BLaER1 treated with 17β-estradiol and CSF1 and Interleukin-3, amounts not matched to agents 10 nM and 100 nM (cell line): ENCODE data around the gene NKTR.
A peak's percentile ranks its signal among the peaks of the same experiment; 100 is the strongest.

ENCODE experiments used
- H3K27ac ChIP-seq, 11 experiments: shearing (Covaris generic); formaldehyde crosslinking; 2 replicates each; pipeline ENCODE4 v1.8.1; 2022
- H3K27me3 ChIP-seq, 11 experiments: shearing (Covaris generic); formaldehyde crosslinking; 2 replicates each; pipeline ENCODE4 v1.8.1; 2022
- H3K36me3 ChIP-seq, 11 experiments: shearing (Covaris generic); formaldehyde crosslinking; 2 replicates each; pipeline ENCODE4 v1.8.1; 2022
- H3K4me1 ChIP-seq, 10 experiments: shearing (Covaris generic); formaldehyde crosslinking; 2 replicates each; pipeline ENCODE4 v1.8.1; 2022
- H3K4me2 ChIP-seq, 11 experiments: shearing (Covaris generic); formaldehyde crosslinking; 2 replicates each; pipeline ENCODE4 v1.8.1; 2022
- H3K4me3 ChIP-seq, 10 experiments: shearing (Covaris generic); formaldehyde crosslinking; 2 replicates each; pipeline ENCODE4 v1.8.1; 2022
- H3K9ac ChIP-seq, 11 experiments: shearing (Covaris generic); formaldehyde crosslinking; 2 replicates each; pipeline ENCODE4 v1.8.1; 2022
- H3K9me3 ChIP-seq, 11 experiments: shearing (Covaris generic); formaldehyde crosslinking; replicated peaks in 1 of 11; 2 replicates each; pipeline ENCODE4 v1.8.1; 2022
- H4K20me1 ChIP-seq, 11 experiments: shearing (Covaris generic); formaldehyde crosslinking; 2 replicates each; pipeline ENCODE4 v1.8.1; 2022
- Cebpa-rat ChIP-seq, 11 experiments: shearing (Covaris generic); IDR thresholded peaks; 2 replicates each; pipeline ENCODE4 v1.8.1; 2022

The NKTR gene

GRCh38 chr3:42631620-42632019 lies 31.1 kb downstream of the NKTR start:
- peaks cover 0 to 33% (median 0%) of the 10 kb centered on the region in 11 experiments; a peak in 5 of 22 replicates for H4K20me1 ChIP-seq
- no peak overlapping the region for H3K27ac ChIP-seq

GRCh38 chr3:42632146-42632545 lies 31.7 kb downstream of the NKTR start:
- H3K4me2 ChIP-seq = no peak overlapping the region
- H3K4me3 ChIP-seq = no peak overlapping the region
- peaks cover 0 to 10% (median 0%) of the 10 kb centered on the region in 10 experiments; a peak in 2 of 20 replicates for H3K4me1 ChIP-seq
- no peak overlapping the region for H3K27ac ChIP-seq
- TF ChIP-seq Cebpa-rat (IDR thresholded peaks at IDR 0.05) = no peak
- peaks cover 79 to 100% (median 97%) of the 10 kb centered on the region in 11 experiments for H3K36me3 ChIP-seq
- no peaks in the 10 kb centered on the region for H3K27me3 ChIP-seq
- H4K20me1 ChIP-seq = peaks cover 0 to 35% (median 0%) of the 10 kb centered on the region in 11 experiments; a peak in 5 of 22 replicates
- H3K9me3 ChIP-seq = no peaks in the 10 kb centered on the region
- no peak overlapping the region for H3K9ac ChIP-seq

More at GRCh38 chr3:42631620-42632019, 31.1 kb downstream of the NKTR start:
- no peak for TF ChIP-seq Cebpa-rat (IDR thresholded peaks at IDR 0.05)
- Histone ChIP-seq H3K36me3 (peaks cover 76 to 100% (median 97%) of the 10 kb centered on the region in 11 experiments), H3K9ac (no peak overlapping the region), H3K27me3 (no peaks in the 10 kb centered on the region), H3K9me3 (no peaks in the 10 kb centered on the region), H3K4me1 (peaks cover 0 to 10% (median 0%) of the 10 kb centered on the region in 10 experiments; a peak in 2 of 20 replicates), H3K4me3 (no peak overlapping the region), H3K4me2 (no peak overlapping the region)

- no peak for TF ChIP-seq Cebpa-rat (IDR thresholded peaks at IDR 0.05)
- H3K4me1 ChIP-seq = peaks cover 0 to 10% (median 0%) of the 10 kb centered on the region in 10 experiments; a peak in 2 of 20 replicates
- H3K9me3 ChIP-seq = no peaks in the 10 kb centered on the region
- no peak overlapping the region for H3K4me3 ChIP-seq
- H3K27ac ChIP-seq = no peak overlapping the region
- no peak overlapping the region for H3K4me2 ChIP-seq
- peaks cover 84 to 100% (median 98%) of the 10 kb centered on the region in 11 experiments for H3K36me3 ChIP-seq
- no peak overlapping the region for H3K9ac ChIP-seq
- no peaks in the 10 kb centered on the region for H3K27me3 ChIP-seq
- peaks cover 0 to 43% (median 0%) of the 10 kb centered on the region in 11 experiments; a peak in 7 of 22 replicates for H4K20me1 ChIP-seq
Observed at GRCh38 chr3:42633544-42633943, 33.1 kb downstream of the NKTR start.

GRCh38 chr3:42635111-42635510 lies 34.6 kb downstream of the NKTR start:
- Histone ChIP-seq H3K4me1 (peaks cover 0 to 10% (median 0%) of the 10 kb centered on the region in 10 experiments; a peak in 2 of 20 replicates), H3K9me3 (no peaks in the 10 kb centered on the region), H4K20me1 (peaks cover 0 to 48% (median 13%) of the 10 kb centered on the region in 11 experiments; a peak in 17 of 22 replicates), H3K27ac (0 out of 22 replicates have a peak overlapping the region, but pooled peaks of 1 of the 11 experiments have one; percentile 7), H3K4me3 (no peak overlapping the region), H3K36me3 (peaks cover 98 to 100% (median 100%) of the 10 kb centered on the region in 11 experiments), H3K4me2 (no peak overlapping the region), H3K27me3 (no peaks in the 10 kb centered on the region), H3K9ac (no peak overlapping the region)
- TF ChIP-seq Cebpa-rat (IDR thresholded peaks at IDR 0.05) = no peak

GRCh38 chr3:42637001-42637400 lies 36.5 kb downstream of the NKTR start:
- peaks cover 95 to 100% (median 99%) of the 10 kb centered on the region in 11 experiments for H3K36me3 ChIP-seq
- no peak overlapping the region for H3K27ac ChIP-seq
- TF ChIP-seq Cebpa-rat (IDR thresholded peaks at IDR 0.05) = no peak
- H4K20me1 ChIP-seq = peaks cover 12 to 55% (median 29%) of the 10 kb centered on the region in 11 experiments; a peak in 20 of 22 replicates
- no peak overlapping the region for H3K9ac ChIP-seq
- H3K27me3 ChIP-seq = no peaks in the 10 kb centered on the region
- H3K9me3 ChIP-seq = no peaks in the 10 kb centered on the region
- no peak overlapping the region for H3K4me2 ChIP-seq
- H3K4me1 ChIP-seq = peaks cover 0 to 16% (median 0%) of the 10 kb centered on the region in 10 experiments; a peak in 3 of 20 replicates
- H3K4me3 ChIP-seq = no peak overlapping the region

GRCh38 chr3:42638339-42638842 lies 37.9 kb downstream of the NKTR start:
- Histone ChIP-seq H3K4me3 (no peak overlapping the region), H3K27ac (no peak overlapping the region)

GRCh38 chr3:42639192-42639591 lies 38.7 kb downstream of the NKTR start:
- Histone ChIP-seq H3K4me3 (no peak overlapping the region), H3K27ac (no peak overlapping the region), H3K4me2 (no peak overlapping the region), H4K20me1 (peaks cover 12 to 76% (median 46%) of the 10 kb centered on the region in 11 experiments; a peak in 21 of 22 replicates), H3K9me3 (no peaks in the 10 kb centered on the region), H3K36me3 (peaks cover 95 to 100% (median 99%) of the 10 kb centered on the region in 11 experiments), H3K4me1 (peaks cover 0 to 16% (median 0%) of the 10 kb centered on the region in 10 experiments; a peak in 3 of 20 replicates), H3K27me3 (no peaks in the 10 kb centered on the region), H3K9ac (no peak overlapping the region)
- TF ChIP-seq Cebpa-rat (IDR thresholded peaks at IDR 0.05) = no peak

More at GRCh38 chr3:42638339-42638842, 37.9 kb downstream of the NKTR start:
- Histone ChIP-seq H3K36me3 (peaks cover 95 to 100% (median 99%) of the 10 kb centered on the region in 11 experiments), H3K9me3 (no peaks in the 10 kb centered on the region), H3K27me3 (no peaks in the 10 kb centered on the region), H3K4me2 (no peak overlapping the region), H4K20me1 (peaks cover 12 to 69% (median 39%) of the 10 kb centered on the region in 11 experiments; a peak in 20 of 22 replicates), H3K9ac (0 out of 22 replicates have a peak overlapping the region, but pooled peaks of 1 of the 11 experiments have one; percentile 31), H3K4me1 (peaks cover 0 to 16% (median 0%) of the 10 kb centered on the region in 10 experiments; a peak in 3 of 20 replicates)
- TF ChIP-seq Cebpa-rat (IDR thresholded peaks at IDR 0.05) = no peak

GRCh38 chr3:42640129-42640528 lies 39.6 kb downstream of the NKTR start:
- TF ChIP-seq Cebpa-rat (IDR thresholded peaks at IDR 0.05) = no peak
- Histone ChIP-seq H3K4me3 (no peak overlapping the region), H3K27me3 (no peaks in the 10 kb centered on the region), H3K27ac (no peak overlapping the region), H3K9ac (no peak overlapping the region), H4K20me1 (peaks cover 12 to 85% (median 52%) of the 10 kb centered on the region in 11 experiments), H3K4me2 (no peak overlapping the region), H3K9me3 (no peaks in the 10 kb centered on the region), H3K36me3 (peaks cover 95 to 100% (median 99%) of the 10 kb centered on the region in 11 experiments), H3K4me1 (peaks cover 0 to 7% (median 0%) of the 10 kb centered on the region in 10 experiments; a peak in 2 of 20 replicates)

GRCh38 chr3:42640771-42641370 lies 40.4 kb downstream of the NKTR start:
- H3K4me2 ChIP-seq = no peak overlapping the region
- H3K4me3 ChIP-seq = no peak overlapping the region
- 0 out of 22 replicates have a peak overlapping the region, but pooled peaks of 1 of the 11 experiments have one; percentile 41 for H3K9ac ChIP-seq
- no peak for TF ChIP-seq Cebpa-rat (IDR thresholded peaks at IDR 0.05)
- no peak overlapping the region for H3K27ac ChIP-seq
- peaks cover 12 to 92% (median 60%) of the 10 kb centered on the region in 11 experiments for H4K20me1 ChIP-seq
- H3K9me3 ChIP-seq = no peaks in the 10 kb centered on the region
- H3K4me1 ChIP-seq = peaks cover 0 to 7% (median 0%) of the 10 kb centered on the region in 10 experiments; a peak in 1 of 20 replicates
- H3K27me3 ChIP-seq = no peaks in the 10 kb centered on the region
- H3K36me3 ChIP-seq = peaks cover 95 to 100% (median 99%) of the 10 kb centered on the region in 11 experiments
